Effector memory CD8-positive, alpha-beta T cell (primary cell): ENCODE measurements around the gene AQP4.

Experiments used
- ATAC-seq: fragments of 150-1000 bp; cut with Tn5 transposase; replicated peaks from 2 replicates; pipeline ENCODE4 v1.10.0; 2021; ENCODE audit warnings: mild to moderate bottlenecking, moderate library complexity
- DNase-seq, 3 experiments: peaks; one replicate each; pipeline ENCODE4 v3.0.0; 2021
- H3K27ac Mint-ChIP-seq, 2 donors: one replicate each; pipeline ENCODE4 v1.8.0; 2022; ENCODE audit warnings: mild to moderate bottlenecking in 2 of 2, mixed read lengths in 2 of 2, moderate library complexity in 2 of 2
- H3K27me3 Mint-ChIP-seq, 2 donors: one replicate each; pipeline ENCODE4 v1.8.0; 2022; ENCODE audit warnings: mixed read lengths in 2 of 2
- H3K36me3 Mint-ChIP-seq: one replicate; pipeline ENCODE4 v1.8.0; 2022; ENCODE audit warnings: mild to moderate bottlenecking, moderate library complexity, mixed read lengths; ENCODE audit not compliant: insufficient read depth
- H3K4me1 Mint-ChIP-seq, 2 donors: one replicate each; pipeline ENCODE4 v1.8.0; 2022; ENCODE audit warnings: low read depth in 2 of 2, mixed read lengths in 2 of 2
- H3K4me3 Mint-ChIP-seq, 2 donors: one replicate each; pipeline ENCODE4 v1.8.0; 2022; ENCODE audit warnings: mild to moderate bottlenecking in 2 of 2, mixed read lengths in 2 of 2, moderate library complexity in 2 of 2
- H3K9me3 Mint-ChIP-seq, 2 donors: one replicate each; pipeline ENCODE4 v1.8.0; 2022; ENCODE audit warnings: mixed read lengths in 2 of 2

The AQP4 gene

DNA sequence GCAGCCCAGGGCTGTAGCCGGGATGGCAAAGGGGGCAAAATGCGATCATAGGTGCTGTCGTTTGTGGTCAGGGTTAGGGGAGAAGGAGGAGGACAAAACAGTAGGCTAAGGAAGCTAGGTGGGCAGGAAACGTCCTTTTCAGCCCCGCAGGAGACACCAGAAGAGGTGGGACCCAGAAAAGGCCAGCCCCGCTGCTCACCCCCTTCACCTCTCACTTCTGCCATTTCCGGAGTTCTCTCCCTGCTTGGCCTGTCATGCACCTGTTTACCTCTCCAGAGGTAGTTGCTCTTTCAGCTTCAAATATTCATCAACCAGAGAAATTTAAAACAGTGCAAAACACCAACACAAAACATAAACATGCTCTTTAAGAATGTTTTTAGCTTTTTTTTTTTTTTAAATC lies 849 bp downstream of the AQP4 start:
- no peak for ATAC-seq
- no peak for DNase-seq
- H3K36me3 Mint-ChIP-seq, result no peaks in the 10 kb centered on the region
- no peaks in the 10 kb centered on the region for H3K4me1 Mint-ChIP-seq
- H3K9me3 Mint-ChIP-seq, result peaks cover 0 to 2% of the 10 kb centered on the region in 2 donors
- H3K27ac Mint-ChIP-seq, result no peak overlapping the region
- peaks cover 0 to 15% of the 10 kb centered on the region in 2 donors for H3K27me3 Mint-ChIP-seq
- no peak overlapping the region for H3K4me3 Mint-ChIP-seq

DNA sequence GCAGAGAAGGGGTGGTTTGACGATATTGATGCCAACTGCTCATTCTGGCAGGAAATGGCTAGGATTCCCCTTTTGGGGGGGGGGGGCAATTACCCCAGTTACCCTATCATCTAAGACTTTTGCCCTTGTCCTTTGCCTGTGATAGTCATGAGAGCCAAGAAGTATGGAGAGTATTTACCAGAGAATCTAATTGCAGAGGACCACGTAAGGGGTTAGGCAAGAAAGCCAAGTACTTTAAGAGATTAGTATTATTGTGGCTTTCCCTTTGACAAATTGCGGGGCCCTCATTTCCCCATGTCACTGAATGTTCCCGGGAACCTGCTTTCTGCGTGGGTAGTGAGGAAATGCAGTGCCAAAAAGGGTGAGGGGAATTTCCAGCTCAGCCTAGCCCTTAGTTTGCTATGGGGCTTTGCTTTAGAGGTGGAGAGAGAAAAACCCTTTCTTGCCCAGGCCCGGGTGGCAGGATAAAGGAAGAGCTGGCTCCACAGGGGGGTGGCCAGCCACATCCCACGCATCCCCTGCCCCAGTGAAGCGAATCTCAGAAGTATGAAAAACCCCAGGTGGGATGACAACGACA lies 1.5 kb downstream of the AQP4 start:
- H3K4me3 Mint-ChIP-seq, result no peak overlapping the region
- DNase-seq, result no peak
- H3K9me3 Mint-ChIP-seq, result peaks cover 0 to 2% of the 10 kb centered on the region in 2 donors
- ATAC-seq, result no peak
- peaks cover 0 to 15% of the 10 kb centered on the region in 2 donors for H3K27me3 Mint-ChIP-seq
- H3K27ac Mint-ChIP-seq, result no peak overlapping the region
- H3K4me1 Mint-ChIP-seq, result no peaks in the 10 kb centered on the region
- H3K36me3 Mint-ChIP-seq, result no peaks in the 10 kb centered on the region

DNA sequence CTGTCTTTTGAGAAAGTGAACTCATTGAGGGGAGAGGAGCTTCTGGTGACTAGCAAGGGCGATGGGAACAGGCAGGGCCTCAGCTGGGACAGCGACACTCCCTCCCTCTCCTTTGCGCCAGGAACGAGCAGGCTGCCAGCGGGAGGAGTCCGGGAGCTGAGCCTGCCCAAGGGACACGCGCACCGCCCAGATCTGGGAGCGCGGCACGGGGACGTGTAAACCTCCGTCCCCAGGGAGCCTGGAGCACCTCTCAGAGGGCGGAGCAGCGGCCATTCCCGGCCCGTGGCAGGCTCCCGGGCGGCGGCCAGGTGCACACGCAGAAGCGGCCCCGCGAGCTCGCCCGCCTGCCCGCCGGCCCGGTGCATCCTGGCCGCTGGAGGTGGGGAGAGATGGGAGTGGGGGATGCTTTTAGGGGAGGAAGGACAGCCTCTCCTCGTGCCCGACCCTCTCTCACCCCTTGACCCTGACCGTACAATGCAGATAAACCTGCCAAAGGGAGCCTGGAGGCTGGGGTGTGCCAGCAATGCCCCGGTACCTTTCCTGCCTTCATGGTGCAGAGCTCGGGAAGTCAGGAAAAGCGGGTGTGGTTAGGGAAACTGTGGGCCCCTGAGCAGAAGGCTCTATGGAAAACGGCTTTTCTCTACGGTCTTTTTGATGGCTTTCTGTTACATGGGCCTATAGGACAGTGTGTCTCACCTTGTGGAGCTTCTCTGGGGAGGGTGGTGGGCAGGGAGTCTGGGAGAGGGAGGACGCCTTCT lies 2.2 kb downstream of the AQP4 start:
- Mint-ChIP-seq H3K9me3 (peaks cover 0 to 2% of the 10 kb centered on the region in 2 donors), H3K4me1 (no peaks in the 10 kb centered on the region), H3K4me3 (no peak overlapping the region), H3K27ac (no peak overlapping the region), H3K36me3 (no peaks in the 10 kb centered on the region), H3K27me3 (peaks cover 0 to 15% of the 10 kb centered on the region in 2 donors)
- DNase-seq (no peak), ATAC-seq (no peak)

DNA sequence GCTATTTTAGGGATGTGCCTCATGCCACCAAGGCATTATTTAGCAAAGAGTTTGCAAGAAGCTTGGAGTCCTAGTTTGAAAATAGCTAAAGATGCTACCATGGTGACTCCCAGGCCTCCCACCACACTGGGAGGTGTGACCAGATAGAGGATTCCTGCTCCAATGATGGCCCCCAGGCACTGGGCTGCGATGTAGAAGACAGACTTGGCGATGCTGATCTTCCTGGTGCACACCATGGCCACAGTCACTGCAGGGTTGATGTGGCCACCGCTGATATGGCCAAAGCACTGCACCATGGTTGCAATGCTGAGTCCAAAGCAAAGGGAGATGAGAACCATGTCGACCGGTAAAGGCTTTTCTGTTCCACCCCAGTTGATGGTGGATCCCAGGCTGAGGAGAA lies 3.4 kb downstream of the AQP4 start:
- ATAC-seq (no peak), DNase-seq (no peak)
- no peaks in the 10 kb centered on the region for H3K4me1 Mint-ChIP-seq
- H3K27me3 Mint-ChIP-seq, result peaks cover 0 to 15% of the 10 kb centered on the region in 2 donors
- H3K36me3 Mint-ChIP-seq, result no peaks in the 10 kb centered on the region
- no peak overlapping the region for H3K4me3 Mint-ChIP-seq
- no peak overlapping the region for H3K27ac Mint-ChIP-seq
- H3K9me3 Mint-ChIP-seq, result peaks cover 0 to 2% of the 10 kb centered on the region in 2 donors

DNA sequence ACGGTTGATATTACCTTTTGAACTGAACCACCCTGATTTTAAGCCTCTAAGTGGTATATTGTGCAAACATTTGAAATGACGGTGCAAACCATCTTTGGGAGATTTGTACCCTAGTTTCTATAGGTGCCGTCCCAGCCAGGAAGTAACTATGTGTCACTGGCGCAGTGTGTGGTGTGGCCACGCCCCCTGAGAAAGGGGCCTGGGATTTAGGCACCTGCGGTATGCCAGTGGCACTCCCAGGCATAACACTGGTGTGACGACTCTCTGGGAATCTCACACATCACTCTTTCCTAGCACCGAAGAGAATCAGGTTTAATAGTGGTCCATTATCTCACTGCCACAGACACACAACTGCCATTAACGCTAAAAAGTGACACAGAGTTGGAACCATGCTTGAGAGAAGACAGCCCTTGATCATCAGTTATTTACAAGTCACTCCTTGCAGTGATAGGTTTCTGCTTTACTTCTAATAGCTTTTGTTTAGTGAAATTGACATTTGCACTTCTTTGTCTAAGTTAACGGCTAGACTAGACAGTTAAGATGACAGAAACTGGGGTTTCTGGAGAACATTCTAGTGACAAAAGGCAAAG lies 11.1 kb downstream of the AQP4 start:
- Mint-ChIP-seq H3K27ac (no peak overlapping the region), H3K9me3 (peaks cover 0 to 3% of the 10 kb centered on the region in 2 donors), H3K27me3 (no peaks in the 10 kb centered on the region), H3K4me3 (no peak overlapping the region), H3K36me3 (no peaks in the 10 kb centered on the region), H3K4me1 (no peaks in the 10 kb centered on the region)
- ATAC-seq (no peak), DNase-seq (no peak)

DNA sequence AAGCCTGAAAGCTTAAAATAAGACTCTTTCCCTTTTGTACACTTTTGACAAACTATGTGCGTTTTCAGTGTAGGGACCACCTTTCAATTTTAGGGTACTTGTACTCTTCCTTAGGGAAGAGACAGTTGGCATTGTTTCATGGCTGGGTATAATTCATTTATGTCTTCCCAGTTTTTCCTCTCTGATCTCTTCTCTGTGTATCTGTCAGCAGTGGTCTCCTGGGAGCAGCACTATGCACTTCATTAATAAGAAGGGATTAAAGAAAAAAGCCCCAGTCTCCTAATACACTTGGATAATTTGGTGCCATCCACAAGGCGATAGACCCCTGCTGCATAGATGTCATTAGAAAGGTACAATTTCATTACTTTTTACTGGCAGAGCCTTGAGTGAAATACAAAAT lies 12.1 kb downstream of the AQP4 start:
- no peak overlapping the region for H3K27ac Mint-ChIP-seq
- ATAC-seq (no peak), DNase-seq (no peak)
- peaks cover 0 to 3% of the 10 kb centered on the region in 2 donors for H3K9me3 Mint-ChIP-seq
- no peaks in the 10 kb centered on the region for H3K36me3 Mint-ChIP-seq
- no peak overlapping the region for H3K4me3 Mint-ChIP-seq
- no peaks in the 10 kb centered on the region for H3K4me1 Mint-ChIP-seq
- H3K27me3 Mint-ChIP-seq, result no peaks in the 10 kb centered on the region

DNA sequence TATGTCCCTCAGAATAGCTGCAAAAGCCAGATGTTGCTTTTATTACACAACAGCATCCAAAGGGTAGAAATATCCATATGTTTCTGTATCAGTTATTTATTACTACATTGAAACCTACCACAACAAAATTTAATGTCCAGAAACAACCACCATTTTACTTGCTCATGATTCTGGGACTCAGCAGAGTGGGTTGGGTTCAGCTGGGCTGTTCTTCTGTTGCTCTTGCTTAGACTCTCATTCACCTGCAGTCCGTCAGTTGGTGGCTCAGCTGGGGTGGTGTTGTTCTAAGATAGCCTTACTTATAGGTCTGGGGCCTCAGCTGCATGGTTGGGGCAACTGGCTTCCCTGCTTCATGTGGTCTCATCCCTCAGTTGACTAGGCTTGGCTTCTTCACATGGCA lies 21.7 kb downstream of the AQP4 start:
- Mint-ChIP-seq H3K27me3 (no peaks in the 10 kb centered on the region), H3K27ac (no peak overlapping the region), H3K9me3 (peaks cover 0 to 2% of the 10 kb centered on the region in 2 donors), H3K4me1 (no peaks in the 10 kb centered on the region), H3K4me3 (no peak overlapping the region), H3K36me3 (no peaks in the 10 kb centered on the region)
- DNase-seq (no peak), ATAC-seq (no peak)

DNA sequence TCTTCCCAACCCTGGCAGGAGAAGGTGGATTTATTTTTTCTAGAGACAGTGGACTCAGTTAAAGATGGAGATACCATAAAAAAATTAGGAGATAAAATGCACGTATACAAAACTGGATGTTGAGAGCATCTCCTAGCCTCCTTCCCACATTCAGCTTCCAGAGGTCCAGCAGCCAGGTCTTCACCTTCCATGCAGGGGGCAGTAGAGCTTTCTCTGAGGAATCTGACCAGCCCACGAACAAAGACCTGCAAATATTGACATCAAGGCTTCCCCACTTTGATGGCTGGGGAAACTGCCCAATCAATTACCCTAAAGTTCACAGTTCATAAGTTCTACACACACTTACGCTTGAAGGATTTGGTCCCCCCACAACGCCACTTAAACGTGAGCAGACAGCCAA lies 24.5 kb downstream of the AQP4 start:
- Mint-ChIP-seq H3K4me3 (no peak overlapping the region), H3K27me3 (no peaks in the 10 kb centered on the region), H3K9me3 (peaks cover 0 to 2% of the 10 kb centered on the region in 2 donors), H3K4me1 (no peaks in the 10 kb centered on the region), H3K36me3 (no peaks in the 10 kb centered on the region), H3K27ac (no peak overlapping the region)
- ATAC-seq (no peak), DNase-seq (no peak)

DNA sequence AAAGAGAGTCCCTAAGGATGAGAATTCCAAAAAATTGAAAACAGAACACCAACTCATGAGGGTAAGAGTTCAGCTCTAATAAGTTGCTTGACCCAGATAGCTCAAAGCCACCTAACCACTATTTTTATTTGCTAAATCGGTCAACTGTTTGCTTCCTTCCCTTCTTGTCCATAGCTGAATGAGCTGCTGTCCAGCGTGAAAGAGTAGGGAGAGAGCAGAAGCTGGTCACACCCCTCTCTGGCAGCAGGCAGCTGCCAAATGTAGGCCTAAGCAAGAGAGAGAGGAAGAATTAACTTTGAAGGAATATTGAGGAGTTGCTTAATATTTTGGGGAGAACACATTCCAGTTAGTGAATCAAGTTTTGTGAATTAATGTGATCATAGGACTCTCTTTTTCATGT lies 25.9 kb downstream of the AQP4 start:
- ATAC-seq (no peak), DNase-seq (no peak)
- H3K27ac Mint-ChIP-seq, result no peak overlapping the region
- no peaks in the 10 kb centered on the region for H3K4me1 Mint-ChIP-seq
- H3K4me3 Mint-ChIP-seq, result no peak overlapping the region
- H3K9me3 Mint-ChIP-seq, result no peaks in the 10 kb centered on the region
- peaks cover 2% of the 10 kb centered on the region for H3K36me3 Mint-ChIP-seq
- H3K27me3 Mint-ChIP-seq, result no peaks in the 10 kb centered on the region

DNA sequence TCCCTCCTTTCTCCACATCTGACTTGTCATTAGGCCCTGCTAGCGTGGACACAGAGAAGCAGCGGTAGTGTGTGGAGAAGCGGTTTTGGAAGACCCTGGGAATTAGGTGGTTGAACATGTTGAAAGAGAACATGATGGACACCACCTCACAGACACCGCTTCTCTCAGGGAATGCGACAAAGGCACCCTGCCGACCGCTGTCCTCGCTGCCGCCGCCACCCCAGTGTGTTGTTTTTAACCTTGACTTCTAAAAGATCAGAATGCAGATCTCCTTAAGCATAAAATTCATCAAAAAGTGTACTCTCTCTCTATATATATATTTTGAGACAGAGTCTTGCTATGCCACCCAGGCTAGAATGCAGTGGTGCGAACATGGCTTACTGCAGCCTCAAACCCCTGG lies 33.2 kb downstream of the AQP4 start:
- Mint-ChIP-seq H3K27ac (no peak overlapping the region), H3K4me1 (no peaks in the 10 kb centered on the region), H3K9me3 (peaks cover 0 to 4% of the 10 kb centered on the region in 2 donors), H3K36me3 (peaks cover 2% of the 10 kb centered on the region), H3K27me3 (no peaks in the 10 kb centered on the region), H3K4me3 (no peak overlapping the region)
- ATAC-seq (no peak), DNase-seq (no peak)

DNA sequence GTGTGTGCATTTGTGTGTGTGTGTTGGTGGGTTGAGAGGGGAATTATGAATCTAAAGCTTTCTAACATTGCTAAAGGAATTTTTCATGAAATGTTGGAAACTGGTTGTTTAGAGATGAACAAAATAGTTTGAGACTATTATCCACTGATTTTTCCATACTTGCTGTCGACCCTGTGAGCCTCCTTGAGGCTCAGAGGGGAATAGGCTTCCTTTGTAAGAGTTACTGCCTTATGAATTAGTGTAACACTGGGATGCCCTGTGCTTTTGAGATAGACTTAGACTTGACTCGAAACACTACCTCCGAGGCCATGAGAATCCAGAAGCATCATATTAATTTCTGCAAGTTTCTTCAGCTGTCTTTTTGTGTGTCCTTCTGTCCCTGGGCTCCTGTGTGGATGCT lies 37.9 kb downstream of the AQP4 start:
- Mint-ChIP-seq H3K9me3 (peaks cover 2 to 7% of the 10 kb centered on the region in 2 donors), H3K27me3 (no peaks in the 10 kb centered on the region), H3K4me3 (no peak overlapping the region), H3K27ac (no peak overlapping the region), H3K36me3 (no peaks in the 10 kb centered on the region), H3K4me1 (no peaks in the 10 kb centered on the region)
- ATAC-seq, result no peak
- no peak for DNase-seq

DNA sequence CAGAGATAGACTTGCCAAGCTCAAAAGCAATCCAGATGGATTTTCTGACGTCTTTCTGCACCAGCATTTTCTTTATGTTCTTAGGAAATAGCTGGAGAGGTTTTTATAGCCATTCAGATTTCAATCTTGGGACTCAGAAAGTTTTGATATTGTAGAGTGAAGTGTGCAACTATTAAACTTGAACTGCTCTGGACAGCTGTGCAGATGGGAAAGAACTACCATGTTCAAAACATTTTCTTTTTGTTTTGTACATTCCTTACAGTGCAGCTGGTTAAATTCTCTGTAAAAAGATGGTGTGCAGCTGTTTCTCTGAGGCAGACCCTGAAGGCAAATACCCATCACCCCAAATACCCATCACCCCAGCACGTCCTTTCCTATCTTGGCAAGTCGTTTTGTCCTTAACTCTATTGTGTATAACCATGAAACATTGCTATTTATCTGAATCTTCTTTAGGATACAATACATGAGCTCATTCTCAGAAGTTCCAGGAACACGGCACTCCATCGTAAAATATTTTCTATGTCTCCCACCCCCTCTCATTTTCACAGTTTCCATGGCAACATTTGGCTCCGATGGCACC lies 38.8 kb downstream of the AQP4 start:
- ATAC-seq, result no peak
- Mint-ChIP-seq H3K27ac (no peak overlapping the region), H3K4me3 (no peak overlapping the region)

DNA sequence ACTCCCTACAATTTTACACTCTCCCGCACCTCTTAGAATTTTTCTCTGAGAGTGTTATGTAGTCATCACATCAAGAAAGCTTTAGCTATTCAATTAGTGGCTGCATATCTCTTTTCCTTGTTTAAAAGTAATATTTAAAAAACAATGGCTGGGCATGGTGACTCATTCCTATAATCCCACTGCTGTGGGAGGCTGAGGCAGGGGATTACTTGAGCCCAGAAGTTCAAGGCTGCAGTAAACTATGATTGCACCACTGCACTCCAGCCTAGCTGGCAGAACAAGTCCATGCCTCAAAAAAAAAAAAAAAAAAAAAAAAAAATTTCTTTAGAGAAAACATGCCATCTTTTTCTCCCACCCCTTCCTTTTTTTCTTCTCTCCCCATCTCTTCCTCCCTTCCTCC lies 44.3 kb downstream of the AQP4 start:
- Mint-ChIP-seq H3K4me1 (no peaks in the 10 kb centered on the region), H3K36me3 (no peaks in the 10 kb centered on the region), H3K9me3 (peaks cover 0 to 14% of the 10 kb centered on the region in 2 donors), H3K4me3 (no peak overlapping the region), H3K27me3 (no peaks in the 10 kb centered on the region), H3K27ac (no peak overlapping the region)
- ATAC-seq, result no peak
- no peak for DNase-seq

More for the DNA sequence above, 38.8 kb downstream of the AQP4 start:
- H3K27me3 Mint-ChIP-seq, result no peaks in the 10 kb centered on the region
- H3K36me3 Mint-ChIP-seq, result no peaks in the 10 kb centered on the region
- H3K4me1 Mint-ChIP-seq, result no peaks in the 10 kb centered on the region
- DNase-seq, result no peak
- H3K9me3 Mint-ChIP-seq, result peaks cover 1 to 7% of the 10 kb centered on the region in 2 donors

DNA sequence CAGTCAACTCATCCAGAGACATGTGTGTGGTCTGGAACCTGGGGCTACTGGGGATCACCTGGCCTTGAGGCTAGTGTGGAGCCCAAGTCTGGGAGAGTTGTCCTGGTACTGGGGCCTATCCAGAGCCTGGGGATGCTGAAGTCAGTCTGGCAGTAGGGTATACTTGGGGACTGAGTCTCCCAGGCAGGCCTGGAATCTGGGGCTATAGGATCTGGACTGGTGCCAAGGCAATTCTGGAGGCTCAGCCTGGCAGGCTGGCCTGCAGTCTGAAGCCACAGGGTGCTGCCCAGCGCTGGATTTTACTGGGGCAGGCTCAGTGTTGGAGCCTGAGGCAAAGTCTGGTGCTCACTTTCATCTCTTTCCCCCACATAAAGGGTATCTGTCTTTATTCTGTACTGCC lies 46.5 kb downstream of the AQP4 start:
- H3K27ac Mint-ChIP-seq, result no peak overlapping the region
- no peak overlapping the region for H3K4me3 Mint-ChIP-seq
- H3K36me3 Mint-ChIP-seq, result no peaks in the 10 kb centered on the region
- H3K4me1 Mint-ChIP-seq, result no peaks in the 10 kb centered on the region
- DNase-seq, result no peak
- H3K27me3 Mint-ChIP-seq, result no peaks in the 10 kb centered on the region
- H3K9me3 Mint-ChIP-seq, result peaks cover 0 to 7% of the 10 kb centered on the region in 2 donors
- ATAC-seq, result no peak
